K562 (cell line): ENCODE results near the gene JPT1. TPM values are rescaled to one million over a fixed set of nuclear protein-coding genes. Genes with fewer than 3 reads are reported as not detected.

Experiments
- ERF ChIP-seq: fragments of 450-650 bp; formaldehyde crosslinking; IDR thresholded peaks from 2 replicates; pipeline ENCODE4 v1.4.0; 2020; ENCODE audit warnings: mild to moderate bottlenecking, mixed read lengths
- GABPA ChIP-seq: fragments of 200-800 bp; sonication (Bioruptor generic); conservative IDR thresholded peaks from 2 replicates; pipeline ENCODE4 v1.6.1; 2016; ENCODE audit warnings: low read depth, missing genetic modification characterization, missing compliant biosample characterization
- GATAD2A ChIP-seq: fragments of 450-650 bp; IDR thresholded peaks from 2 replicates; pipeline ENCODE4 v1.6.1; 2017
- NCOA4 ChIP-seq: fragments of 450-650 bp; IDR thresholded peaks from 2 replicates; pipeline ENCODE4 v1.6.1; 2018; ENCODE audit warnings: mild to moderate bottlenecking; ENCODE audit not compliant: partially characterized antibody
- NR4A1 ChIP-seq, 2 experiments: fragments of 250-450 bp in 1 of 2; fragments of 450-650 bp in 1 of 2; sonication (Bioruptor Pico) in 1 of 2; IDR thresholded peaks; 2 replicates each; pipeline versions ENCODE4 v1.4.0 to v1.6.1; 2016 to 2020; ENCODE audit warnings: mild to moderate bottlenecking in 2 of 2, missing compliant biosample characterization in 1 of 2, missing genetic modification characterization in 1 of 2, moderate library complexity in 1 of 2
- NUFIP1 ChIP-seq: fragments of 450-650 bp; IDR thresholded peaks from 2 replicates; pipeline ENCODE4 v1.6.1; 2018; ENCODE audit not compliant: partially characterized antibody
- PHF20 ChIP-seq: fragments of 450-650 bp; IDR thresholded peaks from 2 replicates; pipeline ENCODE4 v1.6.1; 2018; ENCODE audit not compliant: partially characterized antibody
- POLR2B ChIP-seq: fragments of 450-650 bp; IDR thresholded peaks from 2 replicates; pipeline ENCODE4 v1.6.1; 2018; ENCODE audit warnings: low read depth; ENCODE audit not compliant: partially characterized antibody
- RBM39 ChIP-seq: fragments of 200-400 bp; formaldehyde crosslinking; optimal IDR thresholded peaks from 2 replicates; pipeline ENCODE3; 2018; ENCODE audit warnings: low read depth, low read length
- SMARCC2 ChIP-seq: fragments of 450-650 bp; IDR thresholded peaks from 2 replicates; pipeline ENCODE4 v1.6.1; 2017; ENCODE audit warnings: antibody characterized with exemption, moderate library complexity, mild to moderate bottlenecking, low read depth
- XRCC5 ChIP-seq: fragments of 200-400 bp; formaldehyde crosslinking; IDR thresholded peaks from 2 replicates; pipeline ENCODE4 v1.6.1; 2017; ENCODE audit warnings: low read depth, mild to moderate bottlenecking, low read length
- ZNF384 ChIP-seq: IDR thresholded peaks from 2 replicates; pipeline ENCODE4 v1.6.1; 2012; ENCODE audit warnings: low read depth, low read length, improper control_type of control experiment
- ZNF445 ChIP-seq: fragments of 250-450 bp; sonication (Bioruptor Pico); IDR thresholded peaks from 2 replicates; pipeline ENCODE4 v1.4.0; 2020; ENCODE audit warnings: low read depth, mild to moderate bottlenecking, moderate library complexity
- ZNF551 ChIP-seq: fragments of 250-450 bp; sonication (Bioruptor Pico); IDR thresholded peaks from 2 replicates; pipeline ENCODE4 v1.5.0; 2021; ENCODE audit warnings: mild to moderate bottlenecking, moderate library complexity
- ZNF668 ChIP-seq: fragments of 250-450 bp; sonication (Bioruptor Pico); IDR thresholded peaks from 2 replicates; pipeline ENCODE4 v1.8.0; 2022; ENCODE audit warnings: mild to moderate bottlenecking, inconsistent platforms
- polyA plus RNA-seq, 8 experiments: library from polyadenylated mRNA; depleted of rRNA in 4 of 8; stranded (reverse) in 5 of 8; unstranded in 3 of 8; fragments of >200 nt; fragmentation: Nextera tagmentation in 2 of 8; fragmentation: Illumina TruSeq in 1 of 8; extraction: Ambion mirVana in 2 of 8; extraction: Trizol in 1 of 8; gene quantifications; 2 replicates each; pipeline versions ENCODE4 v1.2.1 to v1.2.3, GENCODE V29; 2011 to 2014; ENCODE audit warnings: inconsistent platforms in 1 of 8, missing spikeins in 1 of 8
- total RNA-seq, 7 experiments: library from RNA; depleted of rRNA in 6 of 7; stranded (reverse); fragments of >200 nt in 6 of 7; fragmentation: Illumina TruSeq in 2 of 7; extraction: Trizol in 2 of 7; gene quantifications; 2 replicates each; pipeline versions ENCODE4 v1.2.1 to v1.2.3, GENCODE V29; 2011 to 2021; ENCODE audit warnings: low replicate concordance in 1 of 7
- TF ChIP-seq, protein P1 (sequence below): fragments of 450-650 bp; IDR thresholded peaks from 2 replicates; pipeline ENCODE4 v1.6.1; 2017; ENCODE audit warnings: antibody characterized with exemption
- TF ChIP-seq, protein P2 (sequence below), 3 experiments: fragments of 200-800 bp in 1 of 3; fragments of 250-450 bp in 1 of 3; fragments of 450-650 bp in 1 of 3; sonication (Bioruptor Pico) in 1 of 3; sonication (Bioruptor generic) in 1 of 3; formaldehyde crosslinking in 1 of 3; IDR thresholded peaks; 2 replicates each; pipeline versions ENCODE4 v1.6.1 to v1.8.0; 2016 to 2022; ENCODE audit warnings: mild to moderate bottlenecking in 2 of 3, missing genetic modification characterization in 2 of 3, missing compliant biosample characterization in 1 of 3, moderate library complexity in 1 of 3
- TF ChIP-seq, protein P3 (sequence below): fragments of 450-650 bp; IDR thresholded peaks from 2 replicates; pipeline ENCODE4 v1.6.1; 2017; ENCODE audit warnings: mild to moderate bottlenecking, moderate library complexity

JPT1 gene
- total and polyA plus RNA-seq, 9 of the 15 experiments (the other 6 are each of a cell fraction or from before 2014, with no cell fraction given) = 56.7 to 292 (median 144) TPM

DNA sequence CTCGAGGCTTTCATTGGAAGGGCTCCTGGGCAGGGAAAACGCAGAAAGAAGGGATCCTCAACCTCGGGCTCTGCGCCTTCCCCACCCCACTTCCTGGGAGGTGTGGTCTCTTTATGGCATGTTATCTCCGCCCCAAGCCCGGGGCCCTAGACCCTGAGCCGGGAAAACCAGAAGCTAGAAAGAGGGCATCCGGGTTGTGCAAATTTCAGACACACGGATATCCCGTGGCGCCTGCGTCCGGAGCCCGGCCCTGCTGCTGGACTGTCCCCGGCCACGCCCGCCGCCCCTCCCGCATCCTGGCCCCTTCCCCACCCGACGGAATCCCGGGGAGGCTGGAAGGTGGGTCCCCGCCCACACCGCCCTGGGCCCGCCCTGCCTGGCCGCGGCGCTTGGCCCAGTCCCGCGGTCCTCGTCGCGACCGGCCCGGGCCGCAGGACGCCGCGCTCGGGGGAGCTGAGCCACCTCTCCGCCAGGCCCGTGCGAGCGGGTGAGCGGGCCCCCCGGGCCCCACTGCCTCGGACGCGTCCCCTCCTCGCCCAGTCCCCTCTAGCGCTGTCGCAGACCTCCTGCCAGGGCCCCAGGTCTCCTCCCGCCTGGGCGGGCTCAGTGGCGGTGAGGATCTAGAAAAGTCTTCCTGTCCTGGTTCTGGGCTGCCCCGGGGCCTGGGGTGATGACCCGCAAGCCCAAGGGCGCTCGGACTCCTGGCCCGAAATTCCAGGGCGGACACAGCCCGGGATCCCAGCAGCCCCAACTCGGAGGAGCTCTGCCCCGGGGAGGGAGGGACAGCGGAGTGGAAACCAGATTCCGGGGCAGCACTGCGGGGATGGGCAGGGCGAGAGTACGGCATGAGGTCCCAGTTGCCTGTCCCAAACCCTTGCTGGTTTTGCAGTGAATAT lies 66.5 kb downstream of the JPT1 start, which contains the start of gene SLC16A5 (continued):
- TF ChIP-seq, protein P1, sequence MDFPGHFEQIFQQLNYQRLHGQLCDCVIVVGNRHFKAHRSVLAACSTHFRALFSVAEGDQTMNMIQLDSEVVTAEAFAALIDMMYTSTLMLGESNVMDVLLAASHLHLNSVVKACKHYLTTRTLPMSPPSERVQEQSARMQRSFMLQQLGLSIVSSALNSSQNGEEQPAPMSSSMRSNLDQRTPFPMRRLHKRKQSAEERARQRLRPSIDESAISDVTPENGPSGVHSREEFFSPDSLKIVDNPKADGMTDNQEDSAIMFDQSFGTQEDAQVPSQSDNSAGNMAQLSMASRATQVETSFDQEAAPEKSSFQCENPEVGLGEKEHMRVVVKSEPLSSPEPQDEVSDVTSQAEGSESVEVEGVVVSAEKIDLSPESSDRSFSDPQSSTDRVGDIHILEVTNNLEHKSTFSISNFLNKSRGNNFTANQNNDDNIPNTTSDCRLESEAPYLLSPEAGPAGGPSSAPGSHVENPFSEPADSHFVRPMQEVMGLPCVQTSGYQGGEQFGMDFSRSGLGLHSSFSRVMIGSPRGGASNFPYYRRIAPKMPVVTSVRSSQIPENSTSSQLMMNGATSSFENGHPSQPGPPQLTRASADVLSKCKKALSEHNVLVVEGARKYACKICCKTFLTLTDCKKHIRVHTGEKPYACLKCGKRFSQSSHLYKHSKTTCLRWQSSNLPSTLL = no peak
- TF ChIP-seq ZNF445 (CRISPR knock-in tag) (no peak), NR4A1 (CRISPR knock-in tag; IDR thresholded peaks at IDR 0.05) (no peak), NR4A1 (tag; IDR thresholded peaks at IDR 0.05) (peak; percentile 20; the same call in 1 of the 2 replicates), XRCC5 (no peak), PHF20 (no peak), ZNF668 (no peak), RBM39 (no peak), NCOA4 (no peak), POLR2B (peak; percentile 49), GABPA (tag) (peak; percentile 55), GATAD2A (no peak), ERF (CRISPR knock-in tag) (peak; percentile 50; the same call in 1 of the 2 replicates), SMARCC2 (no peak), ZNF384 (no peak), ZNF551 (CRISPR knock-in tag) (no peak), NUFIP1 (no peak)
- TF ChIP-seq, protein P2, sequence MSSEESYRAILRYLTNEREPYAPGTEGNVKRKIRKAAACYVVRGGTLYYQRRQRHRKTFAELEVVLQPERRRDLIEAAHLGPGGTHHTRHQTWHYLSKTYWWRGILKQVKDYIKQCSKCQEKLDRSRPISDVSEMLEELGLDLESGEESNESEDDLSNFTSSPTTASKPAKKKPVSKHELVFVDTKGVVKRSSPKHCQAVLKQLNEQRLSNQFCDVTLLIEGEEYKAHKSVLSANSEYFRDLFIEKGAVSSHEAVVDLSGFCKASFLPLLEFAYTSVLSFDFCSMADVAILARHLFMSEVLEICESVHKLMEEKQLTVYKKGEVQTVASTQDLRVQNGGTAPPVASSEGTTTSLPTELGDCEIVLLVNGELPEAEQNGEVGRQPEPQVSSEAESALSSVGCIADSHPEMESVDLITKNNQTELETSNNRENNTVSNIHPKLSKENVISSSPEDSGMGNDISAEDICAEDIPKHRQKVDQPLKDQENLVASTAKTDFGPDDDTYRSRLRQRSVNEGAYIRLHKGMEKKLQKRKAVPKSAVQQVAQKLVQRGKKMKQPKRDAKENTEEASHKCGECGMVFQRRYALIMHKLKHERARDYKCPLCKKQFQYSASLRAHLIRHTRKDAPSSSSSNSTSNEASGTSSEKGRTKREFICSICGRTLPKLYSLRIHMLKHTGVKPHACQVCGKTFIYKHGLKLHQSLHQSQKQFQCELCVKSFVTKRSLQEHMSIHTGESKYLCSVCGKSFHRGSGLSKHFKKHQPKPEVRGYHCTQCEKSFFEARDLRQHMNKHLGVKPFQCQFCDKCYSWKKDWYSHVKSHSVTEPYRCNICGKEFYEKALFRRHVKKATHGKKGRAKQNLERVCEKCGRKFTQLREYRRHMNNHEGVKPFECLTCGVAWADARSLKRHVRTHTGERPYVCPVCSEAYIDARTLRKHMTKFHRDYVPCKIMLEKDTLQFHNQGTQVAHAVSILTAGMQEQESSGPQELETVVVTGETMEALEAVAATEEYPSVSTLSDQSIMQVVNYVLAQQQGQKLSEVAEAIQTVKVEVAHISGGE (CRISPR knock-in tag; IDR thresholded peaks at IDR 0.05) = 0 out of 6 replicates have a peak, but pooled peaks of 1 of the 3 experiments have one; percentile 17
- TF ChIP-seq, protein P3, sequence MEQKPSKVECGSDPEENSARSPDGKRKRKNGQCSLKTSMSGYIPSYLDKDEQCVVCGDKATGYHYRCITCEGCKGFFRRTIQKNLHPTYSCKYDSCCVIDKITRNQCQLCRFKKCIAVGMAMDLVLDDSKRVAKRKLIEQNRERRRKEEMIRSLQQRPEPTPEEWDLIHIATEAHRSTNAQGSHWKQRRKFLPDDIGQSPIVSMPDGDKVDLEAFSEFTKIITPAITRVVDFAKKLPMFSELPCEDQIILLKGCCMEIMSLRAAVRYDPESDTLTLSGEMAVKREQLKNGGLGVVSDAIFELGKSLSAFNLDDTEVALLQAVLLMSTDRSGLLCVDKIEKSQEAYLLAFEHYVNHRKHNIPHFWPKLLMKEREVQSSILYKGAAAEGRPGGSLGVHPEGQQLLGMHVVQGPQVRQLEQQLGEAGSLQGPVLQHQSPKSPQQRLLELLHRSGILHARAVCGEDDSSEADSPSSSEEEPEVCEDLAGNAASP = no peak
